SW480 (cell line): Measurements from ENCODE around the gene PTMA.
A peak's percentile ranks its signal among the peaks of the same experiment; 100 is the strongest.
"Not testable (repeated sequence)": the region's sequence is repeated elsewhere in the genome, so short reads cannot be mapped to it uniquely, and the experiment has no call there.

ENCODE experiments used
- DNase-seq: peaks from one replicate; pipeline ENCODE4 v3.0.0-alpha.2; 2016; ENCODE audit warnings: low spot score

PTMA gene

GRCh38 chr2:231716666-231717280 lies 8.4 kb downstream of the PTMA start:
- DNase-seq = no peak

GRCh38 chr2:231717281-231718171 lies 9.2 kb downstream of the PTMA start:
- DNase-seq = no peak

GRCh38 chr2:231718799-231719198 lies 10.5 kb downstream of the PTMA start:
- no peak for DNase-seq

GRCh38 chr2:231720292-231720986 lies 12.1 kb downstream of the PTMA start:
- no peak for DNase-seq

- DNase-seq = no peak
These were observed 13.0 kb downstream of the PTMA start for GRCh38 chr2:231720987-231721966.

GRCh38 chr2:231722721-231723307 lies 14.5 kb downstream of the PTMA start:
- no peak for DNase-seq

GRCh38 chr2:231725476-231725875 lies 17.2 kb downstream of the PTMA start:
- no peak for DNase-seq

GRCh38 chr2:231726276-231726675 lies 18.0 kb downstream of the PTMA start:
- no peak for DNase-seq

- DNase-seq = no peak
These were observed 19.3 kb downstream of the PTMA start for GRCh38 chr2:231727621-231728020.

GRCh38 chr2:231732604-231733003 lies 24.3 kb downstream of the PTMA start:
- DNase-seq = no peak

GRCh38 chr2:231737761-231738160 lies 29.4 kb downstream of the PTMA start:
- no peak for DNase-seq

- DNase-seq = no peak
These were observed 35.2 kb downstream of the PTMA start for GRCh38 chr2:231743376-231744116.

GRCh38 chr2:231745303-231746038 lies 37.1 kb downstream of the PTMA start:
- no peak for DNase-seq

GRCh38 chr2:231748153-231748896 lies 40.0 kb downstream of the PTMA start:
- not testable (repeated sequence) for DNase-seq

- peak; percentile 25 for DNase-seq
These were observed 40.7 kb downstream of the PTMA start for GRCh38 chr2:231749016-231749415.

- no peak for DNase-seq
These were observed 42.9 kb downstream of the PTMA start for GRCh38 chr2:231751042-231751815.

- DNase-seq = no peak
These were observed 43.7 kb downstream of the PTMA start for GRCh38 chr2:231752061-231752460.

- DNase-seq = no peak
These were observed 53.4 kb downstream of the PTMA start for GRCh38 chr2:231761735-231762134.
